OCI-M1 (cell line): ENCODE results near the gene RPL13A.

Experiments used
- DNase-seq: peaks from one replicate; lab custom pipeline; 2025; lab: John Stamatoyannopoulos, UW

RPL13A gene

DNA sequence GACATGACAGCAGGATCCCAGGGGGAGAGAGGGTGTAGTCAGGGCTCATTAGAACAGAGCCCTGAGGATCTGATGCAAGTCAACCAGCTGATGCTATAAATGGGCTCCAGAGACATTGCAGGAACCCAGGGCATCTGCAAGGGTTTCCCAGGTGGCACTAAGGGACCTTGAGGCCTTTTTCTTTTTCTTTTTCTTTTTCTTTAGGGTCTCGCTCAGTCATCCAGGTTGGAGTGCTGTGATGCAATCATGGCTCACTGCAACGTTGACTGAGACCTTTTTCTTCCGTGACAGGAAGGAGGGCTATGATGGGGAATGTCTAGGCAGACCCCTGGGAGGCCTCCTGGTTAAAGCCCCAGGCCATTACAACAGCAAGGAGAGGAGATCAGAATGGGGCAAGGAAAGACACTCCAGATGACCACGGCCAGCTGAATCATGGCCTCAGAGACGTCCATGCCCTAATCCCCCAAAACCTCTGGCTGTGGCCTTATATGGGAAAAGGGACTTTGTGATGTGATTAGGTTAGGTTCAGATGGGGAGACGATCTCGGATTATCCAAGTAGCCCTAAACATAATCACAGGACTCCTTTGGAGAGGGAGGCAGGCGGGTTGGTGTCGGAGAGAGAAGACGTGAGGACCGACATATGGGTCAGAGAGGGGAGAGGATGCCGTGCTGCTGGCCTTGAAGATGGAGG is 20.5 kb downstream of the RPL13A start:
- DNase-seq: no peak

DNA sequence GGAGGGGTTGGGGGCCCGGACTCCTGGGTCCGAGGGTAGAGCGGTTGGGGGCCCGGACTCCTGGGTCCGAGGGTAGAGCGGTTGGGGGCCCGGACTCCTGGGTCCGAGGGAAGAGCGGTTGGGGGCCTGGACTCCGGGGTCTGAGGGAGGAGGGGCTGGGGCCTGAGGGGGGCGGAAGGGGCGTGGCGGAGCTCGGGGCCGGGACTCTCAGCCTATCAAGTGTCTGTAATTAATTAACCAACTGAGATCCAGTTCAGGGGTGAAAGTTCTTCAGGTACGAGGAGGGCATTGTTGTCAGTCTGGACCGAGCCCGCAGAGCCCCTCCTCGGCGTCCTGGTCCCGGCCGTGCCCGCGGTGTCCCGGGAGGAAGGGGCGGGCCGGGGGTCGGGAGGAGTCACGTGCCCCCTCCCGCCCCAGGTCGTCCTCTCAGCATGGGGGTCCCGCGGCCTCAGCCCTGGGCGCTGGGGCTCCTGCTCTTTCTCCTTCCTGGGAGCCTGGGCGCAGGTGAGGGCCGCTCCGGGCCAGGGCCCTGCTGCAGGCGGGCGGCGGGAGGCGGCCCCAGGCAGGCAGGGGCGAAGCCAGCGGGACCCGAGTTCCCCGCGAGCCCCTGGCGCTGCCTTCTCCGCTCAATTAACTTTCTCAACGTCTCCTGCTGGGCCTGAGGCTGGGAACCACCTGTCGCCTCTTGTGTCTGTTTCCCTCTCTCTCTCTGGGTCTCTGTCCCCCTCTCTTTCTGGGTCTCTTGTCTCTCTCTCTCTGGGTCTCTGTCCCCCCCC is 25.8 kb downstream of the RPL13A start:
- no peak for DNase-seq

DNA sequence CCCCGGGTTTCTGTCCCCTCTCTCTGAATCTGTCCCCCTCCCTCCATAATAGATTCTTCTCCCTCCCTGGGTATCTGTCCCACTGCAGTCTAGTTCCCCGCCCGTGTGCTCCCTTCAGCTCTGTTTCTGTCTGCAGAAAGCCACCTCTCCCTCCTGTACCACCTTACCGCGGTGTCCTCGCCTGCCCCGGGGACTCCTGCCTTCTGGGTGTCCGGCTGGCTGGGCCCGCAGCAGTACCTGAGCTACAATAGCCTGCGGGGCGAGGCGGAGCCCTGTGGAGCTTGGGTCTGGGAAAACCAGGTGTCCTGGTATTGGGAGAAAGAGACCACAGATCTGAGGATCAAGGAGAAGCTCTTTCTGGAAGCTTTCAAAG is 26.3 kb downstream of the RPL13A start:
- DNase-seq: no peak

DNA sequence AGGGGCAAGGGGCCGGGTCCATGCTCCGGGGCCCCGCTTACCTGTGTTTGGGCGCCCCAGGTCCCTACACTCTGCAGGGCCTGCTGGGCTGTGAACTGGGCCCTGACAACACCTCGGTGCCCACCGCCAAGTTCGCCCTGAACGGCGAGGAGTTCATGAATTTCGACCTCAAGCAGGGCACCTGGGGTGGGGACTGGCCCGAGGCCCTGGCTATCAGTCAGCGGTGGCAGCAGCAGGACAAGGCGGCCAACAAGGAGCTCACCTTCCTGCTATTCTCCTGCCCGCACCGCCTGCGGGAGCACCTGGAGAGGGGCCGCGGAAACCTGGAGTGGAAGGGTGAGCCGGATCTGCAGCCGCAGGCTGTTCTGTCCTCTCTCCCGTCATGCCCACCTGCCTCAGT is 26.7 kb downstream of the RPL13A start:
- no peak for DNase-seq

DNA sequence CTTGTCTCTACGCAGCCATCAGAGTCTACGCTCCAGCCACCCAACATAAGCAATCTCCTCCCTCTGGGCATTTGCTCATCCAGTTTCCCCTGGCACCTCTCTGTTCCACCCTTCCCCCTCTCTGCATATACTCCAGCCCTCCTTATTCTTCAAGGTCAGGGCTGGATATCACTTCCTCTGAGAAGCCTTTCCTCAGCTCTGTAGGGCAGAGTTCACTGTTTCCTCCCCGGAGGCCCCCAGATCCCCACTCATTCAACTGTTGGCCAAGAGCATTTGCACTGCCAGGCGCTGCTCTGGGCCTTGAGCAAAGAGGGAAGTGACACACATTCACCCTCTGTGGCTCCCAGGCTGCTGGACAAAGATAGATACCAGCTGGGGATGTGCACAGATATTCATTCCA is 28.4 kb downstream of the RPL13A start:
- peak; percentile 67 for DNase-seq

DNA sequence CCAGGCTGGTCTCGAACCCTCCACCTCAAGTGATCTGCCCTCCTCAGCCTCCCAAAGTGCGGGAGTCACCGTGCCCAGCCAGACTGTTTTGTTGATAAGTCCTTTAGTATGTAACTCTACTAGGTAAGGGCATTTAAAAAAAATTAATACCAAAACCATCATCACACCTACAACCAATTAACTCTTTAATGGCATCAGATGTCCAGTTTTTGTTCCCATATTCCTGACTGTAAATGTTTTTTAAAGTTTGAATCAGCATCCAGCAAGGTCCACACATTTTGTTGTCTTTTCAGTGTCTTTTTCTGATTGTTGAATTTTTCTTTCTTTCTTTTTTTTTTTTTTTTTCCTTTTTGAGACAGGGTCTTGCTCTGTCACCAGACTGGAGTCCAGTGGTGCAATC is 30.6 kb downstream of the RPL13A start:
- no peak for DNase-seq

DNA sequence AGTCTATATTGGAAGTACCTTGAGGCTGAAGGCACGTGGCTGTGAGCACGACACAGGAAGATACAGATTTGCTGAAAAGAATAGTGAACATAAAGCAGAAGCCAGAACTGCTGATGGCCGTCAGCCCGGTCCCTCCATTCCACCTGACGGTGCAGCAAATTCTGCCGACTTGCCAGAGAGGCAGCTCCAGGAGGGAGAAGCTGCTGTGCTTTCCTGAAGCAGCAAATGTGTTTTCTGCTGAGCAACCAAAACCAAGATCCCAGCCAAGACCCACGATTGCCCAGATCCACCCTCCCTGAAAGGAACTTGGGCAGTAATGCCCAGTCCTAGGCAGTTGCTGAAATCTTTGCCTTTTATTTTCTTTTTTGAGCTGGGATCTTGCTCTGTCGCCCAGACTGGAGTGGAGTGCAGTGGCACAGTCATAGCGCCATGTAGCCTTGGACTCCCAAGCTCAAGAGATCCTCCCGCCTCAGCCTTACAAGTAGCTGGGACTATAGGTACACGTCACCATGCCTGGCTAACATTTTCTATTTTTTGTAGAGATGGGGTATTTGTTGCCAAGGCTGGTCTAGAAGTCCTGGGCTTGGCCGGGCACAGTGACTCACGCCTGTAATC is 33.4 kb downstream of the RPL13A start:
- DNase-seq: no peak

DNA sequence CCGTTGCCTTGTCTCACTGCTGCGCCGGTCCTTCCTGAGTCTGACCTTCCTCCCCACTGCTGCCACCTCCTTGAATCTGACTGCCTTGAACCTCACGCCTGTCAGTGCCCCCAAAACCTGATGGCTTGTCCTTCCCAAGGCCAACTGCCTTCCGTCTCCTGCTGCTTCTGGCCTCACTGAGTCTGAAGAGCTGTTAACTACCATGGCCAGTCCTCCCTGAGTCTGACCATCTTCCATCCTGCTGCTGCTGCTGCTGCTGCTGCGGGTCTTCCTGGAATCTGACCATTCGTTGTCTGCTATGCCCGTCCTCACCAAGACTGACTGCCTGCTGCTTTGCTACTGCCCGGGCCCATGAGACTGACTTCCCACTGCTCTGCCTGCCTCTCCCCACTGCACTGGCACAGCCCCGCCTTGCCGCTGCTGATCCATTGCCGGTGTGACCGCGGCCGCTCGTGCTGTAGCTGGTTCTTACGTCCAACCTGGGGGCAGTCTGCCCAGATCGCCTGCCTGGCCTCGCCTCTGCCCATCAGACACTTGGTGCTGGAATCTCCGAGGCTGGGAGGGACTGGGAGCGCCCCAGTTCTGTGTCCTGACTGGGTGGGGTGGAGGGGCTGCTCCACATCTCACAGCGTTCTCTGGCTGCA is 37.5 kb downstream of the RPL13A start:
- no peak for DNase-seq

DNA sequence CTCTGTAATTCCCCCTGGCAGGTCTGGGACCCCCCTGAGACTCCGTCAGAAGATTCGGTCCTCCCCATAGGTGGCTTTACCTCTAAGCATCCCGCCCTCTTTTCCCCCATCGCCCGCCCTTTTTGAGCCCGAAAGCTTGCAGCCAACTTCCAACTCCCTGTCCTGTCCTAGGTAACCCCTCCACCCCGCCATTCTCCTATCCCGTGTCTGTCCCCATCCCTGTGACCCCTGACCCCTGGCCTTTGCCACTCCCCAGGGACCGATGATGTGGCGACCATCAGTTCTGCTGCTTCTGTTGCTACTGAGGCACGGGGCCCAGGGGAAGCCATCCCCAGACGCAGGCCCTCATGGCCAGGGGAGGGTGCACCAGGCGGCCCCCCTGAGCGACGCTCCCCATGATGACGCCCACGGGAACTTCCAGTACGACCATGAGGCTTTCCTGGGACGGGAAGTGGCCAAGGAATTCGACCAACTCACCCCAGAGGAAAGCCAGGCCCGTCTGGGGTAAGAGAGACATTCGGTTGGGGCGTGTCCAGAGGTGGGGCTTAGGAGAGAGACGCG is 40.9 kb downstream of the RPL13A start:
- DNase-seq: no peak

DNA sequence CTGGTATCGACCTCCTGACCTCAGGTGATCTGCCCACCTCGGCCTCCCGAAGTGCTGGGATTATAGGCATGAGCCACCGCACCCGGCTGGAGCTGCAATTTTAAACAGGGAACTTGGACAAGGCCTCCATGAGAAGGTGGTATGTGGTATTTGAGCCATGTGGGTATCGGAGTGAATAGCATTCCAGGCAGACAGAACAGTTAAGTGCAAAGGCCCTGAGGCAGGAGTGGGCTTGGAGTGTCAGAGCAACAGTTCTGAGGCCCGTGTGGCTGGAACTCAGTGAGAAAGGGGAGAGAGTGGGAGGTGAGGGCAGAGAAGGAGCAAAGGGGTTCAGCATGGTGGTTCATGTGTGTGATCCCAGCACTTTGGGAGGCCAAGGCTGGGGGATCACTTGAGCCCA is 43.3 kb downstream of the RPL13A start:
- no peak for DNase-seq

DNA sequence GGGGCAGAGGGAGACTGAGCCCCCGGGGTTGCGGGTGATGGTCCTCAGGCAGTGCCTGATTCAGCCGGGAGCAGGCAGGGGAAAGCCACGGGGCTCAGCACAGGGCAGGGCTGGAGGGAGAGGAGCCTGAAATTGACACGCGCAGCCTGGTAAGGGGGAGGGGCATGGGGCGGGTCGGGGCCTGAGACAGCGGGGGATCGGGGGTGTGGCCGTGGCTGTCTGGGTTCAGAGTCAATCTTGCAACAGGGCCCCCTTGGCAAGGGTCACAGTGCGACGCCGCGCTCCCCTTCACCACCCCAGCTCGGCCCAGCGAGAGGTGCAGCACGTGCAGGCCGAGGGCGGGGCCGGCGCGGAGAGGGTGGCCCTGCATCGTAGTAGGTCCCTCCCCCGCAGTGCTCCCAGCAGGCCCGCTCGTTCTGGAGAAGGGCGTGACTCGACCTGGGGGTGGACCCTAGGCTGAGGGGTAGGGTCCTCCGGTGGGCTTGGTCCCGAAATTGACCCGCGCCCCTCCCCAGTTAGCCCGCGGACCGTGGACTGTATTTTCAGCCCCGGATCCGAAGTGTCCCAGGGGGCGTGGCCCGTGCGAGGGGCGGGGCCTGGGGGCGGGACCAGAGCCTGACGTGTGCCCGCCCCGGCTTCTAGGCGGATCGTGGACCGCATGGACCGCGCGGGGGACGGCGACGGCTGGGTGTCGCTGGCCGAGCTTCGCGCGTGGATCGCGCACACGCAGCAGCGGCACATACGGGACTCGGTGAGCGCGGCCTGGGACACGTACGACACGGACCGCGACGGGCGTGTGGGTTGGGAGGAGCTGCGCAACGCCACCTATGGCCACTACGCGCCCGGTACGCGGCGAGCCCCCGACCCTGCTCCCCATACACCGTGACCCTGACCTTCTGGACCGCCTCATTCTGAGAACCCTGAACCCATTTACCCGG is 46.4 kb downstream of the RPL13A start:
- peak; percentile 92 for DNase-seq

DNA sequence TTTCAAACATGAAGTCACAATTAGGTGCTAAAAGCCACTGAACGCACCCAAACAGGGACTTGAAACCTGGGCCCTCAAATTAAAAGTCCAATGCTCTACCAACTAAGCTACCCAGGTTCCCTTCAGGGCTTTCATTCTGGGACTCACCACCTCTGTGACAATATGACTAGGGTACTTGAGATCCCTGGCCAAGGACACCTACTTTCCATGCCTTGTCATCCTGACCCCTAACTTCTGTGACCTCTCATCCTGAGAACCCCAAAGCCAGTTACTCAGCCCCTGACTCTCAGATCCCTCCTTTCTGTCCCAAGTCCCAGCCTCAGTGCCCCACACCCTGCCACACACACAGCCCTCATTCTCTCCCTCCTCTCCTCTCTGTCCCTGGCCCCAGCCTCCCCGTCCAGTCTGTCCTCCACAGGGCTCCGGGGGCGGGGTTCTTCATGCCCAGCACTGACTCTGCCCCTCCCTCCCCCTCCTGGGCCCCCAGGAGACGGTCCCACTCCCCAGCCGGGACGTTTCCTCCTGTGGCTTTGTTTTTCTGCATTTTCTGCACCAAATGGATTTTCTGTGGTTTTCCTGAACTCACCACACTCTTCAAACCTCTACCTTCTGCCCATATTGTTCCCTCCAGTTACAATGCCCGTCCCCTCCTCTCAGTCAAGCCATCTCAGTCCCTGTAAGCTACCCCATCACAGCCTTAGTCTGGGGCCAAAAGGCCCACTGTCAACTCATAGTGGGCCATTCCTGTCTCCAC is 47.4 kb downstream of the RPL13A start:
- DNase-seq: no peak

DNA sequence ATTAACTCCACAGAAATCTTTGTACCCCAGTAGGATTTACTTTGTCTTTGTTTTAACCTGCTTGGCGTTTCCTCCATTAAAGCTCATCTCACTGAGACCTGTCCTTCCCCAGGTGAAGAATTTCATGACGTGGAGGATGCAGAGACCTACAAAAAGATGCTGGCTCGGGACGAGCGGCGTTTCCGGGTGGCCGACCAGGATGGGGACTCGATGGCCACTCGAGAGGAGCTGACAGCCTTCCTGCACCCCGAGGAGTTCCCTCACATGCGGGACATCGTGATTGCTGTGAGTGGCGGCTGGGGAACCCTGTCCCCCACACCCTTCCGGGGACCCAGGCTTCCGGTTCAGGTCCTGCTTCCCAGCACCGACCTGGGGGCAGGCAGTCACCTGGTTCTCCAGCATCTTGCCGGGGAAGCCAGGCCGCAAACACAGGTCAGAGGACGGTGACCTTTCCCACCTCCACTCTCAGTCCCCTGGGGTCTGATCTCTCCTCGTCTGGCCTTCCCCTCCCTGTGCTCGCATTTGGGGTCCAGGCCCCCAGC is 49.6 kb downstream of the RPL13A start:
- DNase-seq: no peak

DNA sequence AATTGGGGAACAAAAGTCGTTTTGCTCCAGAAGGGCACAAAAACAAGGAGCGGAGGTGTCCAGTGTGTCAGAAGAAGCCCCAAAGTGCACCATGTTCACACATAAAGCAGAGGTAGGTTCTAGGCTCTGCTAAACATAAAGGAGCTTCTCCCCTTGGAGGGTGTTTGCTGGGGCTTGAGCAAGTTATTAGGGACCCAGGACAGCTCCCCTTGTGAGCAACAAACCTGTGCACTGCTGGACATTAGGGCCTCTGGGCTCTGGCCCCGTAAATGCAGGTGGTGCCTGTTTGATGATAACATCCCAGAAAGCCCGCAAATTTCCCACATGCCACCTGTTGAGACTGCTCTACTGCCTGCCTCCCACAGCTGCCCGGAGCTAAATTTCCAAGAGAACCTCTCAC is 51.2 kb downstream of the RPL13A start:
- no peak for DNase-seq

DNA sequence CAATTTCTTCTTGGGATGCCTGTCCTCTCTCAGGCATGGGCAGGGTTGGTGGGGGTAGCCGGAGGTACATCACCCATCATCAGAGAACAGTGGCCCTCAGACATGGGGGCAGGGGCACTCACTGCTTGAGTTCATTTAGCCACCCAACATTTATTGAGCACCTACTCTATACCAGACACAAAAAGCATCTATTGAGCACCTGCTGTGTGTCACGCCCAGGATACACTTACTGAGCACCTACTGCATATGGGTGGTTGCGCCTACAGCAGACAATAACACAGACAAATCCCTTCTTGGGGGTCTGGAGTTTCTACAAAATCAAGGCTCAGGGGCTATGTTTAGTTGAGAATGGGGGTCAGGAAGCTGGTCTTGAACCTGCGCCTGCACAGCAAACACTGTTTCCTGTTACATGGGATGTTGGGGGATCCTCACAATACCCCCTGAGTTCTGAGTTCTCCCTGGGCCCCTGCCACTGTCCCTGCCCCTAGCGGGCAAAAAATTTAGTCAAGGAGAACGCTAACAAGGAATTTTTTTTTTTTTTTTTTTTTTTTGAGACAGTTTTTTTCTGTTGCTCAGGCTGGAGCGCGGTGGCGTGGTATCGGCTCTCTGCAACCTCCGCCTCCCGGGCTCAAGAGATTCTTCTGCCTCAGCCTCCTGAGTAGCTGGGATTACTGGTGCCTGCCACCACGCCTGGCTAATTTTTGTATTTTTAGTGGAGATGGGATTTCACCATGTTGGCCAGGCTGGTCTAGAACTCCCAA is 52.0 kb downstream of the RPL13A start:
- no peak for DNase-seq
